ENCODE measurements around the gene JARID2.

Gene JARID2

DNA sequence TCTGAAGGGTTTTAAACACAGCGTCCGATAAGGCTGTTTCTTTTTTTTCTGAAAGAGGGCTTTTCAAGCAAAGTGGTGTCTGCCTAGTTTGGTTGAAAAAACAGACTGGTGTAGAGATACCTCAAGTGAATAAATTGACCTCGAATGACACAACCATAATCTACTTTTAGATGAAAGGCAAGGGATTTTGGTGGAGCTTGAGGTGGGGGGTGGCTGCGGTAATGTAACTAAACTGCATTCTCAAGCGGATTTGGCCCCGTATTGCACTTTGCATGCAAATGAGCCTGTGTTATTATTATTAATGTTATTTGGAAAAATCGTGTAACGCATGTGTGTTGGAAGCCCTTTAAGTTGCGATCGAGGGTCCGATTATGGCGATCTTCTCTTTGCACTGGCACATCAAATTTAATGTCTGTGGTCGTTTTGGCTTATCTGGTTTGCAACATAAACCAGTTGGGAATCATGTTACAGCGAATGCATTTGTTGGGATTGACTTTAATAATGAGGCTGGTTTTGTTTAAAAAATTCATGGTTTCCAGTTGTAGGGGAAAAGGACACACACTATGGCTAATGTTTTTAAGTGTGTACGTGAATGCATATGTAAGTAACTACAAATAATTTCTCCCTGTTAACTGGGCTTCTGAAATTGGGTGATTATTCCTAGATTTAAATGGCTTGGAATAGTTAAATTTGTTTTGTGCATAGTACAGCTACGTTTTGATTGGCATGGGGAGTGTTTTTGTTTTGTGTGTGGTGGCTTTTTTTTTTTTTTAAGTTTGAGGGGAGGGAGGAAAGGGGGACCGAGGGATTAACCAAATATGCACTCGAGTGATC is 1.0 kb downstream of the JARID2 start:
- Histone ChIP-seq H3K9ac (ENCODE audit: low read length) (peak overlapping the region; percentile 79), H4K20me1 (ENCODE audit: insufficient read depth, low read length) (no peaks in the 10 kb centered on the region), H2AFZ (ENCODE audit: low read length) (no peak overlapping the region), H3K4me3 (ENCODE audit: low read depth, low read length, poor library complexity, severe bottlenecking) (peak overlapping the region; percentile 81), H3K27me3 (ENCODE audit: insufficient read depth, low read length) (0 out of 2 replicates have a peak, but pooled peaks cover 4% of the 10 kb centered on the region), H3K9me2 (ENCODE audit: low read depth, low read length) (no peaks in the 10 kb centered on the region), H3K27ac (ENCODE audit: low read depth, low read length, poor library complexity, severe bottlenecking) (no peak overlapping the region), H3K9me3 (ENCODE audit: low read length) (no peaks in the 10 kb centered on the region), H3K79me2 (ENCODE audit: insufficient read depth, low read length) (no peaks in the 10 kb centered on the region), H3K36me3 (ENCODE audit: insufficient read depth, low read length) (no peaks in the 10 kb centered on the region), H3F3A (ENCODE audit: insufficient read depth, low read length) (peaks cover 6% of the 10 kb centered on the region; the same call in 1 of the 2 replicates), H3K4me2 (ENCODE audit: low read length) (peak overlapping the region; percentile 99), H3K4me1 (ENCODE audit: insufficient read depth, low read length, severe bottlenecking) (peaks cover 37% of the 10 kb centered on the region)
- no peak for TF ChIP-seq EZH2 (IDR thresholded peaks at IDR 0.05; ENCODE audit: borderline replicate concordance, low read length)
- TF ChIP-seq, protein P1, sequence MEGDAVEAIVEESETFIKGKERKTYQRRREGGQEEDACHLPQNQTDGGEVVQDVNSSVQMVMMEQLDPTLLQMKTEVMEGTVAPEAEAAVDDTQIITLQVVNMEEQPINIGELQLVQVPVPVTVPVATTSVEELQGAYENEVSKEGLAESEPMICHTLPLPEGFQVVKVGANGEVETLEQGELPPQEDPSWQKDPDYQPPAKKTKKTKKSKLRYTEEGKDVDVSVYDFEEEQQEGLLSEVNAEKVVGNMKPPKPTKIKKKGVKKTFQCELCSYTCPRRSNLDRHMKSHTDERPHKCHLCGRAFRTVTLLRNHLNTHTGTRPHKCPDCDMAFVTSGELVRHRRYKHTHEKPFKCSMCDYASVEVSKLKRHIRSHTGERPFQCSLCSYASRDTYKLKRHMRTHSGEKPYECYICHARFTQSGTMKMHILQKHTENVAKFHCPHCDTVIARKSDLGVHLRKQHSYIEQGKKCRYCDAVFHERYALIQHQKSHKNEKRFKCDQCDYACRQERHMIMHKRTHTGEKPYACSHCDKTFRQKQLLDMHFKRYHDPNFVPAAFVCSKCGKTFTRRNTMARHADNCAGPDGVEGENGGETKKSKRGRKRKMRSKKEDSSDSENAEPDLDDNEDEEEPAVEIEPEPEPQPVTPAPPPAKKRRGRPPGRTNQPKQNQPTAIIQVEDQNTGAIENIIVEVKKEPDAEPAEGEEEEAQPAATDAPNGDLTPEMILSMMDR (IDR thresholded peaks at IDR 0.05; ENCODE audit: low read length), result no peak

DNA sequence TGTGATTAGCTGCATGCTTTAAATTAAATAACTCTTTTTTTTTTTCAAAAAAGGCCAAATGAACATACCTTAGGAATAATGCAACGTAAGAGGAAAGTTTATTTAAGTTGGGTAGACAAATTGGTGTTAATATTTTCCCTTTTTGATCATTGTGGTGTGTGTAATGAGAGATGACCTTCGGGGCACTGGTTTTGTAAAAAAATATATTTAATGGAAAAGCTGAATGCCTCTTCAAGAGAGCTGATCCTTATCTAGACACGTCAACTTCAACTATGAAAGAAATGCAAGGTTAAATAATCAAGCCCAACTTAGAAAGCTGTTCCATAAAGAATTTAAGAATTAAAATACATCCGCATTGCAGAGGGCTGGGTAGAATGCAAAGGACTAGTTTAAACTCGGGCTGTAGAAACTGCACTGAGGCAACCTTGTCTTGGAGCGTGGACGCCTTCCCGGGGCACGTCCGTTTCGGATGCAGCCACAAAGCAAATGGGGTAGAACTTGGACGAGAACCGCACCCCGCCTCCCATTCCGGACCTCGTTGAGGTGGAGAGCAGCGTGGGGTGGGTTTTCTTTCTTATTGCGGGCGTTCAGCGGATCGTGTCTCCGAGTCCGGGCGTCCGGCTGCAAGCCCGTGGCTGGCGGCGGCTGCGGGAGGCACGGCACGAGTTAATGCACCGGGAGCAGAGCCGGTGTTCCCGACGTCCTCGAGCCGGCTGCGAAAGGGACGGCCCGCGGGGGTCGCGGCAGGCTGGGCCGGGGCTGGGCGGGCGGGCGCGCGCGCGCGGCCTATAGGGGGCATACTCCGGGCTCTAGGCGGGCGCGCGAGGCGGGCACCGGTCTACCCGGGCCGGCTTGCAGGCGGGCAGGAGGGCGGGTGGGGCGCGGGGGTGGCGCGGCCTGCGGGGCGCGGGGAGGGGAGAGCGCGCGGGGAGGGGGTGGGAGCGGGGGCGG is 1.9 kb downstream of the JARID2 start:
- TF ChIP-seq EZH2 (IDR thresholded peaks at IDR 0.05; ENCODE audit: borderline replicate concordance, low read length), result no peak
- TF ChIP-seq, protein P1 (IDR thresholded peaks at IDR 0.05; ENCODE audit: low read length), result no peak; the same call in 1 of the 2 replicates
- Histone ChIP-seq H4K20me1 (ENCODE audit: insufficient read depth, low read length) (no peaks in the 10 kb centered on the region), H3K27ac (ENCODE audit: low read depth, low read length, poor library complexity, severe bottlenecking) (no peak overlapping the region), H3F3A (ENCODE audit: insufficient read depth, low read length) (peaks cover 6% of the 10 kb centered on the region; the same call in 1 of the 2 replicates), H3K79me2 (ENCODE audit: insufficient read depth, low read length) (no peaks in the 10 kb centered on the region), H2AFZ (ENCODE audit: low read length) (no peak overlapping the region), H3K4me3 (ENCODE audit: low read depth, low read length, poor library complexity, severe bottlenecking) (peak overlapping the region; percentile 81), H3K4me1 (ENCODE audit: insufficient read depth, low read length, severe bottlenecking) (peaks cover 37% of the 10 kb centered on the region), H3K9me3 (ENCODE audit: low read length) (no peaks in the 10 kb centered on the region), H3K27me3 (ENCODE audit: insufficient read depth, low read length) (0 out of 2 replicates have a peak, but pooled peaks cover 4% of the 10 kb centered on the region), H3K9ac (ENCODE audit: low read length) (peak overlapping the region; percentile 79), H3K36me3 (ENCODE audit: insufficient read depth, low read length) (no peaks in the 10 kb centered on the region), H3K9me2 (ENCODE audit: low read depth, low read length) (no peaks in the 10 kb centered on the region), H3K4me2 (ENCODE audit: low read length) (peak overlapping the region; percentile 99)

Data from OCI-LY1 (cell line).